K562 (cell line): ENCODE data around the gene TNIK. TPM values are rescaled to one million over a fixed set of nuclear protein-coding genes. Genes with fewer than 3 reads are reported as not detected.

Source experiments
- ATAC-seq: fragments of 200-7000 bp; cut with Tn5 transposase; 3 replicates; pipeline ENCODE4 v1.9.1; 2020; ENCODE audit warnings: moderate library complexity
- BruUV-seq: library from RNA; stranded (reverse); fragments of 400-500 nt; replicated peaks from 2 replicates; lab custom pipeline; 2021; lab: Mats Ljungman, UMichigan
- CTCF ChIA-PET: fragments of 300-600 bp; formaldehyde crosslinking; extraction: SDS; loops from one replicate; lab custom pipeline; 2021; ENCODE audit warnings: low intra/inter-chr PET ratio; lab: Yijun Ruan, JAX
- POLR2A ChIA-PET: fragments of 300-600, 350-650 bp; sonication (Branson Sonifier 250); formaldehyde crosslinking; extraction: SDS; loops from one replicate; lab custom pipeline; 2021; ENCODE audit warnings: antibody characterized with exemption, inconsistent platforms; lab: Yijun Ruan, JAX
- DNase-seq, 4 experiments: peaks; one replicate each; pipeline versions ENCODE4 v3.0.0 to v3.0.0-alpha.2; 2011 to 2018; ENCODE audit warnings: low spot score in 3 of 4, mixed read lengths in 3 of 4; ENCODE audit errors: extremely low read depth in 1 of 4
- FAIRE-seq: peaks from 2 replicates; lab custom pipeline; 2011; peaks lifted over from hg19 to GRCh38; lab: Jason Lieb, UNC
- H2AFZ ChIP-seq: 2 replicates; pipeline ENCODE4 v1.6.0; 2011; ENCODE audit warnings: low read depth, low read length, control low read depth, inconsistent platforms
- H3K27ac ChIP-seq: fragments of 200-600 bp; 3 replicates; pipeline ENCODE4 v1.8.0; 2011; ENCODE audit warnings: low read depth, mild to moderate bottlenecking, control low read depth, inconsistent platforms, low read length, moderate library complexity, mixed read lengths; ENCODE audit errors: extremely low read depth
- H3K27me3 ChIP-seq, 2 experiments: fragments of 300-600 bp in 1 of 2; 2 replicates in 1 of 2; 3 replicates in 1 of 2; pipeline versions ENCODE4 v1.6.0 to v1.8.0; 2011; ENCODE audit warnings: inconsistent platforms in 2 of 2, low read length in 2 of 2, mild to moderate bottlenecking in 1 of 2, mixed read lengths in 1 of 2, moderate library complexity in 1 of 2; ENCODE audit not compliant: control insufficient read depth in 2 of 2, insufficient read depth in 2 of 2
- H3K36me3 ChIP-seq: fragments of 300-600 bp; 3 replicates; pipeline ENCODE4 v1.8.0; 2011; ENCODE audit warnings: mild to moderate bottlenecking, low read length, inconsistent platforms; ENCODE audit not compliant: control insufficient read depth, insufficient read depth
- H3K4me1 ChIP-seq, 2 experiments: fragments of 200-600 bp in 1 of 2; replicated peaks in 1 of 2; 2 replicates in 1 of 2; 3 replicates in 1 of 2; pipeline versions ENCODE4 v1.5.1 to v1.8.0; 2011; ENCODE audit warnings: inconsistent platforms in 2 of 2, low read length in 2 of 2, mild to moderate bottlenecking in 1 of 2, mixed read lengths in 1 of 2, moderate library complexity in 1 of 2; ENCODE audit not compliant: control insufficient read depth in 2 of 2, insufficient read depth in 2 of 2
- H3K4me2 ChIP-seq: 2 replicates; pipeline ENCODE4 v1.6.1; 2011; ENCODE audit warnings: low read length, control low read depth, inconsistent platforms, mixed read lengths; ENCODE audit not compliant: insufficient read depth
- H3K4me3 ChIP-seq: fragments of 200-600 bp; sonication (generic), shearing (Covaris generic); 2 replicates; pipeline ENCODE4 v1.5.1; 2016; ENCODE audit warnings: control low read depth, inconsistent platforms
- H3K79me2 ChIP-seq: fragments of 200-600 bp; 3 replicates; pipeline ENCODE4 v1.8.0; 2011; ENCODE audit warnings: low read length, inconsistent platforms; ENCODE audit not compliant: control insufficient read depth, insufficient read depth
- H3K9ac ChIP-seq, 2 experiments: 2 replicates each; pipeline versions ENCODE4 v1.6.0 to v1.6.1; 2011; ENCODE audit warnings: low read depth in 2 of 2, low read length in 2 of 2, control low read depth in 1 of 2, inconsistent platforms in 1 of 2, mild to moderate bottlenecking in 1 of 2, mixed read lengths in 1 of 2; ENCODE audit not compliant: insufficient read depth in 1 of 2
- H3K9me1 ChIP-seq: one replicate; pipeline ENCODE4 v1.6.0; 2011; ENCODE audit warnings: inconsistent platforms, mild to moderate bottlenecking, low read length, moderate library complexity; ENCODE audit not compliant: control insufficient read depth, insufficient read depth
- H3K9me3 ChIP-seq: replicated peaks from 2 replicates; pipeline ENCODE4 v1.5.1; 2011; ENCODE audit warnings: low read depth, low read length, inconsistent platforms; ENCODE audit not compliant: control insufficient read depth, insufficient read depth
- H4K20me1 ChIP-seq: replicated peaks from 2 replicates; pipeline ENCODE4 v1.6.1; 2011; ENCODE audit warnings: low read length, inconsistent platforms, mixed read lengths; ENCODE audit not compliant: control insufficient read depth, insufficient read depth
- SMAD4 ChIP-seq: fragments of 250-450 bp; sonication (Bioruptor Pico); conservative IDR thresholded peaks from 2 replicates; pipeline ENCODE4 v1.8.0; 2021; ENCODE audit warnings: inconsistent platforms, mild to moderate bottlenecking, moderate library complexity
- ZBTB40 ChIP-seq, 2 experiments: fragments of 450-650 bp in 1 of 2; sonication (generic) in 1 of 2; formaldehyde crosslinking in 1 of 2; IDR thresholded peaks; 2 replicates each; pipeline versions ENCODE4 v1.7.1 to v1.9.0; 2016 to 2022; ENCODE audit warnings: inconsistent platforms in 1 of 2, mild to moderate bottlenecking in 1 of 2, missing genetic modification reagents in 1 of 2
- whole genome bisulfite sequencing: fragments of 100-300 bp; shearing (Covaris generic); methylation state at CpG from one replicate; pipeline ENCODE4 v1.1.6; 2016; ENCODE audit warnings: low coverage, mixed read lengths; ENCODE audit not compliant: insufficient coverage; ENCODE audit errors: missing lambda C conversion rate; 5-methylcytosine and 5-hydroxymethylcytosine counted together
- in situ Hi-C: fragments of 300-500 bp; cut with MboI; formaldehyde crosslinking; loops from 4 replicates; pipeline ENCODE4 v1.15.0; 2018; ENCODE audit warnings: inconsistent platforms, mixed read lengths
- intact Hi-C: fragments of 100-400 bp; cut with micrococcal nuclease; formaldehyde crosslinking; loops from 2 replicates; pipeline ENCODE4 v1.14.2; 2022
- polyA plus RNA-seq, 8 experiments: library from polyadenylated mRNA; depleted of rRNA in 4 of 8; stranded (reverse) in 5 of 8; unstranded in 3 of 8; fragments of >200 nt; fragmentation: Nextera tagmentation in 2 of 8; fragmentation: Illumina TruSeq in 1 of 8; extraction: Ambion mirVana in 2 of 8; extraction: Trizol in 1 of 8; gene quantifications; 2 replicates each; pipeline versions ENCODE4 v1.2.1 to v1.2.3, GENCODE V29; 2011 to 2014; ENCODE audit warnings: inconsistent platforms in 1 of 8, missing spikeins in 1 of 8
- total RNA-seq, 7 experiments: library from RNA; depleted of rRNA in 6 of 7; stranded (reverse); fragments of >200 nt in 6 of 7; fragmentation: Illumina TruSeq in 2 of 7; extraction: Trizol in 2 of 7; gene quantifications; 2 replicates each; pipeline versions ENCODE4 v1.2.1 to v1.2.3, GENCODE V29; 2011 to 2021; ENCODE audit warnings: low replicate concordance in 1 of 7

The TNIK gene
- total and polyA plus RNA-seq, 9 of the 15 experiments (the other 6 are each of a cell fraction or from before 2014, with no cell fraction given) = 6.6 to 39.0 (median 24.7) TPM

GRCh38 chr3:171297207-171297606, 163.0 kb downstream of the TNIK start:
- BruUV-seq = no TSS peak
- WGBS = 53% methylated on average over 2 of the region's 2 CpGs
- ChIA-PET POLR2A (interaction anchor here (0.8 to 1.0 kb wide), 2 partner anchors 13 to 25 kb away, joined by 3 read pairs; no protein-coding TSS in a partner anchor), CTCF (no interaction called here)
- DNase-seq (no peak), ATAC-seq (no peak), FAIRE-seq (no peak)
- Histone ChIP-seq H3K36me3 (no peaks in the 10 kb centered on the region), H4K20me1 (no peaks in the 10 kb centered on the region), H3K4me3 (no peak overlapping the region), H3K4me1 (peaks cover 3 to 9% of the 10 kb centered on the region in 2 experiments; a peak in 3 of 5 replicates), H3K9me1 (peaks cover 3% of the 10 kb centered on the region), H3K79me2 (no peaks in the 10 kb centered on the region), H3K4me2 (peak overlapping the region; percentile 1; the same call in 1 of the 2 replicates), H3K27me3 (no peaks in the 10 kb centered on the region), H3K9me3 (no peaks in the 10 kb centered on the region), H3K9ac (no peak overlapping the region), H2AFZ (no peak overlapping the region), H3K27ac (no peak overlapping the region)
- intact Hi-C loops = no loop called here
- in situ Hi-C loops = no loop called here
- peak; percentile 84 for TF ChIP-seq ZBTB40 (IDR thresholded peaks at IDR 0.05)
- no peak for TF ChIP-seq ZBTB40 (CRISPR knock-in tag; IDR thresholded peaks at IDR 0.05)
- no peak for TF ChIP-seq SMAD4
